ENCODE data around the gene ANGPT4.

GRCh38 chr20:855466-856360 lies 60.4 kb downstream of the ANGPT4 start:
- TF ChIP-seq CTCF (conservative IDR thresholded peaks at IDR 0.05) (no peak), EZH2 (IDR thresholded peaks at IDR 0.05; ENCODE audit: low read depth) (no peak)
